Thymus (tissue), 11 donors: ENCODE measurements around the gene REV3L. TPM values are rescaled to one million over a fixed set of nuclear protein-coding genes. Genes with fewer than 3 reads are reported as not detected.

Source experiments
- DNase-seq, 9 donors: peaks; one replicate each; pipeline ENCODE4 v3.0.0-alpha.2; 2013; ENCODE audit warnings: low spot score in 9 of 9, low read depth in 6 of 9, missing footprints in 1 of 9
- H3K27ac ChIP-seq, 2 donors: one replicate each; pipeline ENCODE4 v1.5.1; 2013; ENCODE audit warnings: control low read depth in 1 of 2, low read depth in 1 of 2, low read length in 1 of 2, mild to moderate bottlenecking in 1 of 2, moderate library complexity in 1 of 2
- H3K27me3 ChIP-seq, 2 donors: one replicate each; pipeline ENCODE4 v1.5.1; 2013; ENCODE audit warnings: low read length in 1 of 2; ENCODE audit not compliant: control insufficient read depth in 2 of 2, insufficient read depth in 1 of 2
- H3K36me3 ChIP-seq, 2 donors: one replicate each; pipeline ENCODE4 v1.5.1; 2013; ENCODE audit warnings: low read length in 1 of 2, mild to moderate bottlenecking in 1 of 2, moderate library complexity in 1 of 2; ENCODE audit not compliant: control insufficient read depth in 2 of 2, insufficient read depth in 2 of 2
- H3K4me1 ChIP-seq, 2 donors: one replicate each; pipeline ENCODE4 v1.5.1; 2013; ENCODE audit warnings: low read length in 2 of 2; ENCODE audit not compliant: control insufficient read depth in 2 of 2, insufficient read depth in 2 of 2
- H3K4me3 ChIP-seq, 2 donors: one replicate each; pipeline ENCODE4 v1.5.1; 2013; ENCODE audit warnings: low read length in 2 of 2, control low read depth in 1 of 2, mild to moderate bottlenecking in 1 of 2
- H3K9me3 ChIP-seq, 2 donors: one replicate each; pipeline ENCODE4 v1.5.1; 2013; ENCODE audit warnings: low read length in 1 of 2, mild to moderate bottlenecking in 1 of 2; ENCODE audit not compliant: control insufficient read depth in 2 of 2, insufficient read depth in 1 of 2
- whole genome bisulfite sequencing: extraction: QIAGEN DNeasy Blood & Tissue Kit; methylation state at CpG from one replicate; pipeline ENCODE4 v1.1.7; 2013; 5-methylcytosine and 5-hydroxymethylcytosine counted together
- polyA plus RNA-seq: library from polyadenylated mRNA; stranded (reverse); fragments of 200-250 nt; gene quantifications from one replicate; pipeline ENCODE4 v1.2.3, GENCODE V29; 2013
- total RNA-seq: library from RNA; stranded (reverse); fragments of 120-200 nt; gene quantifications from one replicate; pipeline ENCODE4 v1.2.4, GENCODE V29; 2013
- donor health status: healthy.

REV3L gene
- total and polyA plus RNA-seq, 2 donors = 21.2 to 29.4 TPM

DNA sequence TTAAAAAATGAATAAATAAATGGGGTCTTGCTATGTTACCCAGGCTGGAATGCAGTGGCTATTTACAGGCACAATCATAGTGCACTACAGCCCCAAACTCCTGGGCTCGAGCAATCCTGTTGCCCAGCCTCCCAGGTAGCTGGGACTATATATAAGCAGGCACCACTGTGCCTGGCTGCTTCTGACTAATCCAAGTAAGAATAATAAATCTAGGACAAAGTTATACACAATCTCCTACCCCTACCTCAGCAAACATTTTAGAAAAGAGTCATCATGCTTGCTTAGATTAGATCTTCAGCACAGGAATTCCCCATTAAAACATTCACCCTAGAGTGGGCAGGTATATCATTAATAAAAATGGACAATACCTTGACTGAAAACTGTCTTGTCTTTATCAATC lies 124.6 kb downstream of the REV3L start:
- H3K27me3 ChIP-seq = no peaks in the 10 kb centered on the region
- 96% methylated on average over 1 of the region's 1 CpG for WGBS
- H3K4me3 ChIP-seq = no peak overlapping the region
- peaks cover 0 to 46% of the 10 kb centered on the region in 2 donors for H3K36me3 ChIP-seq
- no peaks in the 10 kb centered on the region for H3K4me1 ChIP-seq
- H3K9me3 ChIP-seq = no peaks in the 10 kb centered on the region
- H3K27ac ChIP-seq = no peak overlapping the region
- no peak for DNase-seq

DNA sequence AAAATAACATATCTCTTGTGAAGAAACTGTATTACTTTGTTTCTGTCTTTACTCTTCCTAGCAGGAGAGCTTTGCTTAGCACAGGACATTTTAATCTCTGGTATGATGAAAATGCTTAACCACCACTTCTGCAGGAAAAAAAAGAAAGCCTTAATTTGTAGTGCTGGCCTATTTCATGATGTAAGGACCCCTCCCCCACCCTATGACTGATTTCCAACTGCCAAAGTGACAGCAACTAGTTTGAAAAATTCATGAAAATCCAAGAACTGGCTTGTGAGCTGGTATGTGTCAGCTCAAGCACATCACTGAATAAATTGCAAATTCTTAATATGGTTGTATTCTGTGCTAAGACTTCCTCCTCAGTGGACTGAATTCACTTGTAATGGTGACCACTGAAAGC lies 125.3 kb downstream of the REV3L start:
- Histone ChIP-seq H3K27ac (no peak overlapping the region), H3K27me3 (no peaks in the 10 kb centered on the region), H3K9me3 (no peaks in the 10 kb centered on the region), H3K4me3 (no peak overlapping the region), H3K4me1 (no peaks in the 10 kb centered on the region), H3K36me3 (peaks cover 0 to 41% of the 10 kb centered on the region in 2 donors)
- no peak for DNase-seq

DNA sequence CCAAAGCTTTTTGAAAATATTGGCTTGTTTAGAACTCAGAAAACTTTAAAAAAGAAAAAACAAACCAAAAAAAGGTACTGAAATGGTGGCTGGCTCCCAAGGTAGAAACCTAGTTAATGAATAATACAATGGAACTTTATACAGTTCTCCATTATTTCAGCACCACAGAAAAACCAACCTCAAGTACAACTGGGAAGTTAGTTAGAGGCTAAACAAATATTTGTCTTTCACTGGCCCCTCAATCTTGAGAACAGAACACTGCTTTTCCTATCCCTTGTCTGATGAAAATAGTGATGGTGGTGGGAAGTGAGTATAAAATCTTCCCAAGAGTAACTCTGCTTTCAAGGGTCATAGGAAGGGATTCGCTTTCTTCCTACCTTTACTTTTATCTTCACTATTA lies 126.5 kb downstream of the REV3L start:
- H3K9me3 ChIP-seq = no peaks in the 10 kb centered on the region
- no peaks in the 10 kb centered on the region for H3K27me3 ChIP-seq
- H3K4me1 ChIP-seq = no peaks in the 10 kb centered on the region
- H3K36me3 ChIP-seq = peaks cover 0 to 47% of the 10 kb centered on the region in 2 donors
- no peak overlapping the region for H3K4me3 ChIP-seq
- no peak for DNase-seq
- no peak overlapping the region for H3K27ac ChIP-seq
- 97% methylated on average over 1 of the region's 1 CpG for WGBS

DNA sequence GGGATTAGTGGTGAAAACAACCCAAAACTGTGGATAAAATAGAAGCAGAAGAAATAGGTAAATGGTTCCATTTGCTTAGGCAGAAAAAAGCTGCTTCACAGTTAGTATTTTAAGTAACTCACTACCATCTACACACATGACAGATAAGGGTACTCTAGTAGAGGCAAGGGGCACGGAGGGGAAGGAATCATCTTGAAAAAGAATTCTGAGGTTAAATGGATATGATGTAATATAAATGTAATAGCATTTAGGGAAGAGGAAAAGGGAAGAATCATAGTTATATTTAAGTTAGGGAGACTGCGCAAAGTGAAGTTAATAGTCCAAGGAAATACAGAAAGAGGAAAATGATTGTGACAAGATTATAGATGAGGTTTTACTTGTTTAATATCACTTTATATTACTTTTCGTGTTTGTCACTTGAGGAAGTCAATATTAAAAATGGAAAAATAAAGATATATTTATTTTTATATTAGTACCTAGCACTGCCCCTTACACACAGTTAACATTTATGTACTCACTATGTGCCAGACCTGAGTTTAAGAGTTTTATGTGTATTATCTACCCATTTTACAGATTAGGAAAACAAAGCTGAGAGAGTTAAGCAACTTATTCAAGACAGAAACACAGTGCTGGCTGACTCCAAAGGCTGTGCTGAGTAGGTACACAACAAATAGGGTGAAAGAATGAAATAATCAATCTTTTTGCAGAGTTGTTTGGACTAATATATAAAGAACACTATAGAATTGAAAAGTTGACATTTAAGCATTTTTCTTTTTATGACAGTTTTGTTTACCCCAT lies 128.1 kb downstream of the REV3L start:
- WGBS = 99% methylated on average over 3 of the region's 3 CpGs
- H3K36me3 ChIP-seq = peaks cover 0 to 54% of the 10 kb centered on the region in 2 donors

DNA sequence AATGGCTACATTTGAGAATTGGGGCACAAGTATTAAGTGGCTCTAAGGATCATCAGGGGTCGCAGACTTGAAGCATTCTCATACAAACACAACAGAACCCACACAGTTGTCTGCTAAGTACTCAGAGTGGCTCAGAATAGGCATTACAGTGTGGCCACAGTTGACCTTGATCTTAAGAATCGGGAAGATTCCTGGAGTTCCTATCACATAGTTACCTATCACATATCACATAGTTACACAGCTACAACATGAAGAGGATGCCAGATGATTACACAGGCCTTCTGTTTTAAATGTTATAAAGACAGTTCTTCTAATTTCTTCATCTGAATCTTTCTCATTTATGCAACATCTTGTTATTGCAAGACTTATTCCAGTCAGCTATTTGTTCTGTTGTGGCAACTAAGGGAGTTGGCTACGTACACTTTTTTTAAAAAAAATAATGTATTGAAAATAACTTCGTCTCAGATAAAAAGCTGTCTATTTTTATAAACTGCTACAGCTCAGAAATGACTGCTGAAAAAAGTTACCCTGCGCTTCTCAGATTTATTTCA lies 129.0 kb downstream of the REV3L start:
- Histone ChIP-seq H3K36me3 (peaks cover 0 to 60% of the 10 kb centered on the region in 2 donors), H3K4me1 (no peaks in the 10 kb centered on the region), H3K9me3 (no peaks in the 10 kb centered on the region), H3K27ac (no peak overlapping the region), H3K4me3 (no peak overlapping the region), H3K27me3 (no peaks in the 10 kb centered on the region)
- DNase-seq = no peak
- WGBS = 98% methylated on average over 5 of the region's 5 CpGs

More for the DNA sequence above, 128.1 kb downstream of the REV3L start:
- DNase-seq = no peak
- Histone ChIP-seq H3K27ac (no peak overlapping the region), H3K4me1 (no peaks in the 10 kb centered on the region), H3K27me3 (no peaks in the 10 kb centered on the region), H3K9me3 (no peaks in the 10 kb centered on the region), H3K4me3 (no peak overlapping the region)

DNA sequence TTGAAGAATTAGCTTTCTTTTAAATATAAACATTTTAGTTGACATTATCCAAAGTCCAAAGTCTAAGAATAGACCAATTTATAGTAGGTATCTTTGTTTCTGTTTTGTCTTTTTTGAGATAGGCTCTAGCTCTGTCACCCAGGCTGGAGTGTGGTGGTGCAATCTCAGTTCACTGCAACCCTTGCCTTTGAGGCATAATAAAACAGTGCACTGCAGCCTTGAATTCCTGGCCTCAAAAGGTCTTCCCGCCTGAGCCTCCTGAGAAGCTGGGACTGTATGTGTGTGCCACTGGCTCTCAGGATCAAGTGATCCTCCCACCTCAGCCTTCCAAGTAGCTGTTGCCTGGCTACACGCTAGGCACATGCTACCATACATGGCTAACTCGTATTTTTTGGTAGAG lies 135.4 kb downstream of the REV3L start:
- WGBS = 96% methylated on average over 3 of the region's 3 CpGs
- no peak overlapping the region for H3K4me3 ChIP-seq
- H3K27ac ChIP-seq = no peak overlapping the region
- H3K36me3 ChIP-seq = peaks cover 8 to 51% of the 10 kb centered on the region in 2 donors
- H3K4me1 ChIP-seq = no peaks in the 10 kb centered on the region
- H3K27me3 ChIP-seq = no peaks in the 10 kb centered on the region
- DNase-seq = no peak
- no peaks in the 10 kb centered on the region for H3K9me3 ChIP-seq

DNA sequence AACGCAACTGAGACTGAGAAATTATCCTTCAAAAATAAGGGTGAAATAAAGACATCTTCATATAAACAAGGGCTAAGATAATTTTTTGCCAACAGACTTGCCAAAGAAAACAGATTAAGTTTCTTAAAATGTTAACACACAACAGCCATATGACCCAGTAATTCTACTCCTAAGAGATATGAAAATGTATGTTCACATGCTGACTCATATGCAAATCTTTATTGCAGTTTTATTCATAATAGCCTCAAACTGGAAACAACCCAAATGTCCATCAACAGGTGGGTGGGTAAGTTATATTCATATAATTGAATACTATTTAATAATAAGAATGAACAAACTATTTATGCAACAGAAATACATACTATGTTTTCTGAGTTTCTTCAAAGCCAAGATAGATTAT lies 140.1 kb downstream of the REV3L start:
- H3K36me3 ChIP-seq = peaks cover 5 to 41% of the 10 kb centered on the region in 2 donors
- no peak overlapping the region for H3K4me3 ChIP-seq
- H3K27me3 ChIP-seq = no peaks in the 10 kb centered on the region
- H3K27ac ChIP-seq = no peak overlapping the region
- H3K4me1 ChIP-seq = no peaks in the 10 kb centered on the region
- WGBS = 95% methylated on average over 1 of the region's 1 CpG
- no peak for DNase-seq
- no peaks in the 10 kb centered on the region for H3K9me3 ChIP-seq

DNA sequence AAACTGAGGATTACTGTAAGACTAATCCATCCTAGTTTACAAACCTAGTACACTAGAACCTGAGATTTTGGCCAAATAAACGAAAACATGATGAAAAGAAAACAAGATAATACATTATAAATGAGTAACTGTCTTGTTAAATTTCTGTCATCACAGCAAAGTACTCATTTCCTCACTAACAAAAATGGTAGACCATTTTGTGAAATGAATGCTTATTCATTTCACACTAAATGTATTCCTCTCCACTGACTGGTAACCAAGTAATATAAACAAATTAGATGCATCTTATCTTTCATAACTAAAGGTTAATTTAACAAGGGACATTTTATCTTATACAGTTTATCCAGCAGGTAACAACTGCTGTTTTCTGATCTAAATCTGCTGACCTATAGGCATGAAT lies 143.7 kb downstream of the REV3L start:
- WGBS = 96% methylated on average over 1 of the region's 1 CpG
- H3K27me3 ChIP-seq = no peaks in the 10 kb centered on the region
- DNase-seq = no peak
- H3K36me3 ChIP-seq = peaks cover 5 to 26% of the 10 kb centered on the region in 2 donors
- no peaks in the 10 kb centered on the region for H3K9me3 ChIP-seq
- no peak overlapping the region for H3K27ac ChIP-seq
- no peak overlapping the region for H3K4me3 ChIP-seq
- H3K4me1 ChIP-seq = no peaks in the 10 kb centered on the region

DNA sequence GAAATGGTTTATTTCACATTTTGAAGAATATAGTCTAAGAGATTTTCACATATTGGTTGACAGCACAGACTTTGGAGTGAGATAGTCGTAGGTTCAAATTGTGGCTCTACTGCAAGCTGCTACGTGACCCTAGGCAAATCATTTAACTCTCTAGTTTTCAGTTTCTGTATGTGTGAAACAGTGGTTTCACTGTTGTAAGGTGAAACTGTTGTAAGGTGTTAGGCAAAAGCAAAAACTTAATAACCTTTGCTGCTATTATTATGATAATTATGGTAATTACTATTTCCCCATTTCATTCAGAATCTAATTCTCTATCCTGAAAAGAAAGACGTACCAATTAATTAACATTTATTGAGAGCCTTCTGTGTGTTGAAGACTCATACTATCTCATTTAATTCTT lies 144.2 kb downstream of the REV3L start:
- H3K9me3 ChIP-seq = no peaks in the 10 kb centered on the region
- H3K4me3 ChIP-seq = no peak overlapping the region
- no peak for DNase-seq
- no peaks in the 10 kb centered on the region for H3K27me3 ChIP-seq
- peaks cover 5 to 24% of the 10 kb centered on the region in 2 donors for H3K36me3 ChIP-seq
- WGBS = 96% methylated on average over 3 of the region's 3 CpGs
- H3K4me1 ChIP-seq = no peaks in the 10 kb centered on the region
- H3K27ac ChIP-seq = no peak overlapping the region
